GM23338 (cell line): Measurements from ENCODE around the gene MBNL3. TPM values are rescaled to one million over a fixed set of nuclear protein-coding genes. Genes with fewer than 3 reads are reported as not detected.

Experiments
- ATAC-seq: fragments of 200-7000 bp; cut with Tn5 transposase; 3 replicates; pipeline ENCODE4 v1.9.1; 2020
- DNase-seq: peaks from one replicate; pipeline ENCODE4 v3.0.0-alpha.2; 2015; ENCODE audit warnings: low spot score
- H2AFZ ChIP-seq: fragments of 200-600 bp; sonication (generic); 2 replicates; pipeline ENCODE4 v1.8.0; 2016; ENCODE audit warnings: antibody characterized with exemption, mild to moderate bottlenecking, moderate library complexity
- H3F3A ChIP-seq: fragments of 200-600 bp; sonication (generic); replicated peaks from 2 replicates; pipeline ENCODE4 v1.8.0; 2017; ENCODE audit warnings: antibody characterized with exemption, mixed run types, low read depth
- H3K27ac ChIP-seq: fragments of 200-600 bp; sonication (generic); 2 replicates; pipeline ENCODE4 v1.6.1; 2016; ENCODE audit warnings: low read depth
- H3K27me3 ChIP-seq: fragments of 200-600 bp; sonication (generic); 2 replicates; pipeline ENCODE4 v1.8.0; 2016; ENCODE audit warnings: mild to moderate bottlenecking, mixed run types, moderate library complexity; ENCODE audit not compliant: insufficient read depth
- H3K36me3 ChIP-seq: fragments of 200-600 bp; sonication (generic); 2 replicates; pipeline ENCODE4 v1.8.0; 2016; ENCODE audit warnings: mild to moderate bottlenecking; ENCODE audit not compliant: insufficient read depth
- H3K4me1 ChIP-seq: fragments of 200-600 bp; sonication (generic); 2 replicates; pipeline ENCODE4 v1.8.0; 2016; ENCODE audit warnings: mild to moderate bottlenecking, moderate library complexity; ENCODE audit not compliant: insufficient read depth
- H3K4me2 ChIP-seq: fragments of 200-600 bp; sonication (generic); 2 replicates; pipeline ENCODE4 v1.7.1; 2017; ENCODE audit warnings: mixed run types
- H3K4me3 ChIP-seq: fragments of 200-600 bp; sonication (generic); 2 replicates; pipeline ENCODE4 v1.6.1; 2016; ENCODE audit warnings: mixed run types
- H3K79me2 ChIP-seq: fragments of 200-600 bp; sonication (generic); replicated peaks from 2 replicates; pipeline ENCODE4 v1.8.0; 2017; ENCODE audit warnings: mild to moderate bottlenecking; ENCODE audit not compliant: insufficient read depth
- H3K9me2 ChIP-seq: fragments of 200-600 bp; sonication (generic); 2 replicates; pipeline ENCODE4 v1.8.0; 2017; ENCODE audit not compliant: insufficient read depth
- H4K20me1 ChIP-seq: fragments of 200-600 bp; sonication (generic); replicated peaks from 2 replicates; pipeline ENCODE4 v1.8.0; 2017; ENCODE audit warnings: mild to moderate bottlenecking; ENCODE audit not compliant: insufficient read depth
- H3K27ac Mint-ChIP-seq: 2 replicates; pipeline ENCODE4 v1.8.0; 2020; ENCODE audit warnings: inconsistent platforms, mild to moderate bottlenecking, moderate library complexity, mixed read lengths
- H3K27me3 Mint-ChIP-seq: 3 replicates; pipeline ENCODE4 v1.8.0; 2022; ENCODE audit warnings: low read depth, mild to moderate bottlenecking, moderate library complexity, mixed read lengths, inconsistent platforms; ENCODE audit not compliant: insufficient read depth, poor library complexity
- H3K36me3 Mint-ChIP-seq: 3 replicates; pipeline ENCODE4 v1.8.0; 2021; ENCODE audit warnings: low read depth, mild to moderate bottlenecking, inconsistent platforms, moderate library complexity, mixed read lengths
- H3K4me1 Mint-ChIP-seq: 3 replicates; pipeline ENCODE4 v1.8.0; 2020; ENCODE audit warnings: mild to moderate bottlenecking, inconsistent platforms, mixed read lengths
- H3K4me3 Mint-ChIP-seq: 3 replicates; pipeline ENCODE4 v1.8.0; 2021; ENCODE audit warnings: moderate library complexity, mild to moderate bottlenecking, inconsistent platforms, mixed read lengths
- H3K9me3 Mint-ChIP-seq: 3 replicates; pipeline ENCODE4 v1.8.0; 2020; ENCODE audit warnings: moderate library complexity, mild to moderate bottlenecking, inconsistent platforms, mixed read lengths
- CREB1 ChIP-seq: fragments of 250-450 bp; sonication (Bioruptor Pico); IDR thresholded peaks from 2 replicates; pipeline ENCODE4 v1.5.0; 2020; ENCODE audit warnings: low read depth, mild to moderate bottlenecking, moderate library complexity
- EZH2 ChIP-seq: fragments of 200-600 bp; sonication (generic); IDR thresholded peaks from one replicate; pipeline ENCODE4 v1.8.0; 2017; ENCODE audit warnings: antibody characterized with exemption, mild to moderate bottlenecking, low read depth; ENCODE audit not compliant: unreplicated experiment
- EZH2phosphoT487 ChIP-seq: fragments of 200-600 bp; sonication (generic); IDR thresholded peaks from one replicate; pipeline ENCODE4 v1.8.1; 2018; ENCODE audit warnings: antibody characterized with exemption; ENCODE audit not compliant: unreplicated experiment
- JUNB ChIP-seq: IDR thresholded peaks from one replicate; pipeline ENCODE4 v1.6.1; 2016; ENCODE audit warnings: antibody characterized with exemption; ENCODE audit not compliant: unreplicated experiment
- NANOG ChIP-seq: IDR thresholded peaks from 2 replicates; pipeline ENCODE4 v1.6.1; 2016; ENCODE audit warnings: antibody characterized with exemption, borderline replicate concordance
- POLR2AphosphoS5 ChIP-seq: IDR thresholded peaks from 2 replicates; pipeline ENCODE4 v1.6.1; 2016; ENCODE audit warnings: antibody characterized with exemption, low read depth
- STAT1 ChIP-seq: IDR thresholded peaks from one replicate; pipeline ENCODE4 v1.6.1; 2016; ENCODE audit warnings: antibody characterized with exemption; ENCODE audit not compliant: unreplicated experiment
- ZNF114 ChIP-seq: fragments of 250-450 bp; sonication (Bioruptor Pico); IDR thresholded peaks from 2 replicates; pipeline ENCODE4 v1.5.0; 2020; ENCODE audit warnings: mild to moderate bottlenecking, moderate library complexity
- ZNF331 ChIP-seq: fragments of 250-450 bp; sonication (Bioruptor Pico); IDR thresholded peaks from 2 replicates; pipeline ENCODE4 v1.5.0; 2020; ENCODE audit warnings: low read depth, mild to moderate bottlenecking, moderate library complexity
- polyA plus RNA-seq: library from polyadenylated mRNA; unstranded; fragments of >200 nt; fragmentation: Nextera tagmentation; extraction: Ambion mirVana; gene quantifications from 2 replicates; pipeline ENCODE4 v1.2.1, GENCODE V29; 2016
- total RNA-seq: library from RNA; depleted of rRNA; stranded (reverse); fragments of >200 nt; shearing (Covaris generic); gene quantifications from 2 replicates; pipeline ENCODE4 v1.2.3, GENCODE V29; 2014
- TF ChIP-seq, protein P1 (sequence below): IDR thresholded peaks from 2 replicates; pipeline ENCODE4 v1.6.1; 2016; ENCODE audit warnings: antibody characterized with exemption
- TF ChIP-seq, protein P2 (sequence below), 2 experiments: fragments of 200-600 bp in 1 of 2; sonication (generic) in 1 of 2; conservative IDR thresholded peaks; 2 replicates each; pipeline versions ENCODE4 v1.5.1 to v1.6.1; 2016 to 2017; ENCODE audit warnings: antibody characterized with exemption in 2 of 2, low read depth in 2 of 2, mild to moderate bottlenecking in 2 of 2, moderate library complexity in 1 of 2
- TF ChIP-seq, protein P3 (sequence below): IDR thresholded peaks from one replicate; pipeline ENCODE4 v1.6.1; 2018; ENCODE audit warnings: antibody characterized with exemption; ENCODE audit not compliant: unreplicated experiment

MBNL3 gene
- total and polyA plus RNA-seq, 2 experiments from 2014 or later: 2.3 to 2.4 TPM

DNA sequence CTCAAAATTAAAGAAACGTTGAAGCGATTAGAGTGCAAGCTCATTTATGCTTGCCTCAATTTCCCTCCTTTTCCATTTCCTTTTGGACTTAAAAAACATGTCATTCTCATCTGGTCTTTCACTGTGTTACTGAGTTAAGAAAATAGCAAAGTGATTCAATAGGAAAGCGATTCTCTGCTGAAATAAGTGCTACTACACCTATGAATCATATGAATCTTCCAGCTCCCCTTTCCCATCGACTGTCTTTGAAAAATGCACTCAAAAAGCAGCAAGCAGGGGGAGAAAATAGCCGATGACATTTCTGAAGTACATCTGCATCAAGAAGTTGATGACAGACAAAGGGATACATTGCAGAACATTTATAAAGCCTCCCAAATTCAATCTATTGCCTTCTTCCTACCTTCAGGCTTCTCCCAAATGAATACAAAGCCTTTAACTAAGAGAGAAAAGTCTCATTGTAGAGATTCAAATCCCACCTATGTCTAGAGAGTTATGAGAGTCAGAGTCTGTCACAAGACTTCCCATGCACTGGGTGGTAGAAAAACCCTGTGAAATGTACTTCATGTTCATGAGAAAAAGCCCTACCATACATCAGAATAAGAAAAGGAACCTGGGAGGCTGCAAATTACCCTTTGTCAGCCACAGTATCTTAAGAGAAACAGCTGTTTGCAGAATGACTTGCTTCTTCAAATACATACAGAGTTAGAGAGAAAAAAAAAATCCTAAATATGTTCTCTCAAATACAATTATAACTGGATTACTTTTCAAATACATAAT lies 78.9 kb downstream of the MBNL3 start:
- TF ChIP-seq POLR2AphosphoS5 (no peak), ZNF331 (no peak), STAT1 (no peak), EZH2 (no peak)
- TF ChIP-seq, protein P1, sequence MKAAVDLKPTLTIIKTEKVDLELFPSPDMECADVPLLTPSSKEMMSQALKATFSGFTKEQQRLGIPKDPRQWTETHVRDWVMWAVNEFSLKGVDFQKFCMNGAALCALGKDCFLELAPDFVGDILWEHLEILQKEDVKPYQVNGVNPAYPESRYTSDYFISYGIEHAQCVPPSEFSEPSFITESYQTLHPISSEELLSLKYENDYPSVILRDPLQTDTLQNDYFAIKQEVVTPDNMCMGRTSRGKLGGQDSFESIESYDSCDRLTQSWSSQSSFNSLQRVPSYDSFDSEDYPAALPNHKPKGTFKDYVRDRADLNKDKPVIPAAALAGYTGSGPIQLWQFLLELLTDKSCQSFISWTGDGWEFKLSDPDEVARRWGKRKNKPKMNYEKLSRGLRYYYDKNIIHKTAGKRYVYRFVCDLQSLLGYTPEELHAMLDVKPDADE: no peak
- TF ChIP-seq, protein P2, sequence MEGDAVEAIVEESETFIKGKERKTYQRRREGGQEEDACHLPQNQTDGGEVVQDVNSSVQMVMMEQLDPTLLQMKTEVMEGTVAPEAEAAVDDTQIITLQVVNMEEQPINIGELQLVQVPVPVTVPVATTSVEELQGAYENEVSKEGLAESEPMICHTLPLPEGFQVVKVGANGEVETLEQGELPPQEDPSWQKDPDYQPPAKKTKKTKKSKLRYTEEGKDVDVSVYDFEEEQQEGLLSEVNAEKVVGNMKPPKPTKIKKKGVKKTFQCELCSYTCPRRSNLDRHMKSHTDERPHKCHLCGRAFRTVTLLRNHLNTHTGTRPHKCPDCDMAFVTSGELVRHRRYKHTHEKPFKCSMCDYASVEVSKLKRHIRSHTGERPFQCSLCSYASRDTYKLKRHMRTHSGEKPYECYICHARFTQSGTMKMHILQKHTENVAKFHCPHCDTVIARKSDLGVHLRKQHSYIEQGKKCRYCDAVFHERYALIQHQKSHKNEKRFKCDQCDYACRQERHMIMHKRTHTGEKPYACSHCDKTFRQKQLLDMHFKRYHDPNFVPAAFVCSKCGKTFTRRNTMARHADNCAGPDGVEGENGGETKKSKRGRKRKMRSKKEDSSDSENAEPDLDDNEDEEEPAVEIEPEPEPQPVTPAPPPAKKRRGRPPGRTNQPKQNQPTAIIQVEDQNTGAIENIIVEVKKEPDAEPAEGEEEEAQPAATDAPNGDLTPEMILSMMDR (conservative IDR thresholded peaks at IDR 0.05; ENCODE audit: low read depth in 2 of 2): no peak

DNA sequence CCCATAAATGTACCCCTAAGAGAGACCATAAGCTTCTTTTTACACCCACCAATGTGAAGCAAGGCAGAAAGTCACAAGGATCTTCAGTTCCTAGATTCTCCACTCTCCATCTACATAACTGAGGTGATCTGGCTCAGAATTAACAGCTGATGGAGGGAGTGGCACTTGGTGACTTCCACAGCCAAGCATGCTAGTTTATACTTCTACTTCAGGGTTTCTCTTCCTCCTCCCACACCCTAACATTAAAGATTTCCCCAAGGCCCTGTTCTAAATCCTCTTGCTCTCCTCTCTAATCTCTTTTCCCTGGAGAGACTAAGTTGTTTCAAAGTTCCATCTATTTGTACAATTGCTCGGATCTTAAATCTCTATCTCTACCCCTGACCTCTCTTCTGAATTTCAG lies 81.1 kb downstream of the MBNL3 start:
- H3K9me2 ChIP-seq: no peaks in the 10 kb centered on the region
- Mint-ChIP-seq H3K9me3 (no peaks in the 10 kb centered on the region), H3K36me3 (no peaks in the 10 kb centered on the region; the same call in 2 of the 3 replicates), H3K4me3 (peak overlapping the region; percentile 31; the same call in 2 of the 3 replicates), H3K27me3 (peaks cover 3% of the 10 kb centered on the region), H3K4me1 (peaks cover 49% of the 10 kb centered on the region), H3K27ac (no peak overlapping the region)
- no peak overlapping the region for H3K4me3 ChIP-seq
- H2AFZ ChIP-seq: no peak overlapping the region
- peaks cover 43% of the 10 kb centered on the region for H3K4me1 ChIP-seq
- DNase-seq (no peak), ATAC-seq (no peak)
- H3K27ac ChIP-seq: no peak overlapping the region
- no peaks in the 10 kb centered on the region for H3F3A ChIP-seq
- no peak overlapping the region; the same call in 1 of the 2 replicates for H3K4me2 ChIP-seq
- no peaks in the 10 kb centered on the region for H3K36me3 ChIP-seq
- TF ChIP-seq, protein P3, sequence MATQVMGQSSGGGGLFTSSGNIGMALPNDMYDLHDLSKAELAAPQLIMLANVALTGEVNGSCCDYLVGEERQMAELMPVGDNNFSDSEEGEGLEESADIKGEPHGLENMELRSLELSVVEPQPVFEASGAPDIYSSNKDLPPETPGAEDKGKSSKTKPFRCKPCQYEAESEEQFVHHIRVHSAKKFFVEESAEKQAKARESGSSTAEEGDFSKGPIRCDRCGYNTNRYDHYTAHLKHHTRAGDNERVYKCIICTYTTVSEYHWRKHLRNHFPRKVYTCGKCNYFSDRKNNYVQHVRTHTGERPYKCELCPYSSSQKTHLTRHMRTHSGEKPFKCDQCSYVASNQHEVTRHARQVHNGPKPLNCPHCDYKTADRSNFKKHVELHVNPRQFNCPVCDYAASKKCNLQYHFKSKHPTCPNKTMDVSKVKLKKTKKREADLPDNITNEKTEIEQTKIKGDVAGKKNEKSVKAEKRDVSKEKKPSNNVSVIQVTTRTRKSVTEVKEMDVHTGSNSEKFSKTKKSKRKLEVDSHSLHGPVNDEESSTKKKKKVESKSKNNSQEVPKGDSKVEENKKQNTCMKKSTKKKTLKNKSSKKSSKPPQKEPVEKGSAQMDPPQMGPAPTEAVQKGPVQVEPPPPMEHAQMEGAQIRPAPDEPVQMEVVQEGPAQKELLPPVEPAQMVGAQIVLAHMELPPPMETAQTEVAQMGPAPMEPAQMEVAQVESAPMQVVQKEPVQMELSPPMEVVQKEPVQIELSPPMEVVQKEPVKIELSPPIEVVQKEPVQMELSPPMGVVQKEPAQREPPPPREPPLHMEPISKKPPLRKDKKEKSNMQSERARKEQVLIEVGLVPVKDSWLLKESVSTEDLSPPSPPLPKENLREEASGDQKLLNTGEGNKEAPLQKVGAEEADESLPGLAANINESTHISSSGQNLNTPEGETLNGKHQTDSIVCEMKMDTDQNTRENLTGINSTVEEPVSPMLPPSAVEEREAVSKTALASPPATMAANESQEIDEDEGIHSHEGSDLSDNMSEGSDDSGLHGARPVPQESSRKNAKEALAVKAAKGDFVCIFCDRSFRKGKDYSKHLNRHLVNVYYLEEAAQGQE: no peak
- no peak for TF ChIP-seq POLR2AphosphoS5
- TF ChIP-seq, protein P1: no peak
- TF ChIP-seq STAT1: no peak
- no peak for TF ChIP-seq EZH2
- TF ChIP-seq EZH2phosphoT487: no peak
- TF ChIP-seq JUNB: no peak
- TF ChIP-seq ZNF114 (CRISPR knock-in tag): no peak
- no peak for TF ChIP-seq NANOG
- no peak for TF ChIP-seq CREB1
- H3K79me2 ChIP-seq: no peaks in the 10 kb centered on the region
- H4K20me1 ChIP-seq: no peaks in the 10 kb centered on the region
- H3K27me3 ChIP-seq: peaks cover 20% of the 10 kb centered on the region

More for the DNA sequence above, 78.9 kb downstream of the MBNL3 start:
- Histone ChIP-seq H3K79me2 (no peaks in the 10 kb centered on the region), H4K20me1 (no peaks in the 10 kb centered on the region), H2AFZ (no peak overlapping the region), H3K36me3 (no peaks in the 10 kb centered on the region), H3K4me2 (peak overlapping the region; percentile 73), H3K9me2 (no peaks in the 10 kb centered on the region), H3K4me1 (peaks cover 52% of the 10 kb centered on the region), H3K27me3 (peaks cover 34% of the 10 kb centered on the region), H3K4me3 (peak overlapping the region; percentile 14), H3F3A (no peaks in the 10 kb centered on the region), H3K27ac (no peak overlapping the region)
- H3K4me3 Mint-ChIP-seq: peak overlapping the region; percentile 54
- peak; percentile 47 for DNase-seq
- H3K27me3 Mint-ChIP-seq: peaks cover 3% of the 10 kb centered on the region
- H3K27ac Mint-ChIP-seq: peak overlapping the region; percentile 81
- H3K4me1 Mint-ChIP-seq: peaks cover 71% of the 10 kb centered on the region
- no peaks in the 10 kb centered on the region for H3K9me3 Mint-ChIP-seq
- peak; percentile 40 for ATAC-seq
- no peaks in the 10 kb centered on the region; the same call in 2 of the 3 replicates for H3K36me3 Mint-ChIP-seq
